ENCODE measurements around the gene RCC1. TPM values are rescaled to one million over a fixed set of nuclear protein-coding genes. Genes with fewer than 3 reads are reported as not detected.

RCC1 gene
- polyA plus RNA-seq, 1 of the 3 experiments (the other 2 are of a cell fraction): 61.0 TPM

DNA sequence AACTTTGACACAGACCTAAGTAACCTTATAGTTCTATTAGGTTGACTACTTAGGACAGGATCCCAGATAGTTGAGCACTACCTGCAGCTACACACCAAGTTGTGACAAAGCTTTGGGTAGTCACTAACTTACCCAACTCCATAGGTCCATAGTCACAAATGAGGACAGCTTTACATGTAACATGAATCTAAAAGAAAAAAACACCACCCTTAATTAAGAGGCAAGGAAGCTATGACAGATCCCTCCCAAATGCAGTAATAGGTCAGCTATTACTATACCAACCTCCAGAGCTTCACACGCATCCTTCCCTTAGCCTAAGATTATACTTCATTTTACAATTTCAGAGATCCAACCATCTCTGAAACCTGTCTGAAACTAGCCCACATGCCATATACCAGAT lies 73.6 kb downstream of the RCC1 start:
- Histone ChIP-seq H3K4me1 (ENCODE audit: control insufficient read depth in 1 of 2, insufficient read depth in 2 of 2, low read depth in 1 of 2, low read length in 1 of 2) (peaks cover 11 to 13% of the 10 kb centered on the region in 2 experiments; a peak in 3 of 4 replicates), H3K27ac (ENCODE audit: low read depth in 2 of 2, low read length in 1 of 2) (no peak overlapping the region; a peak in 1 of 4 replicates), H3K9me3 (no peaks in the 10 kb centered on the region), H3F3A (replicated peaks; ENCODE audit: insufficient read depth) (peaks cover 63% of the 10 kb centered on the region), H3K9me2 (no peaks in the 10 kb centered on the region), H3K36me3 (replicated peaks in 1 of 2; ENCODE audit: control insufficient read depth in 1 of 2, insufficient read depth in 2 of 2, low read length in 1 of 2) (peaks cover 27 to 45% of the 10 kb centered on the region in 2 experiments), H3K4me3 (ENCODE audit: low read depth in 2 of 2, low read length in 1 of 2) (peak overlapping the region; percentile 77 to 100; a peak in 3 of 4 replicates), H3K4me2 (peak overlapping the region; percentile 100), H3K9ac (peak overlapping the region; percentile 95; the same call in 1 of the 2 replicates), H3K27me3 (ENCODE audit: insufficient read depth) (no peaks in the 10 kb centered on the region), H4K20me1 (ENCODE audit: insufficient read depth) (peaks cover 31% of the 10 kb centered on the region), H2AFZ (ENCODE audit: low read depth) (no peak overlapping the region), H3K79me2 (ENCODE audit: insufficient read depth) (peaks cover 30% of the 10 kb centered on the region)
- POLR2A ChIA-PET: interaction anchor here (0.6 to 3.6 kb wide), 6 partner anchors 10 to 71 kb away, joined by 3 to 59 read pairs (median 4); partner anchors contain the start of gene TRNAU1AP
- WGBS (ENCODE audit: low lambda C conversion rate): 91% methylated on average over 1 of the region's 1 CpG
- CTCF ChIA-PET: interaction anchor here (1.0 to 1.4 kb wide), 5 partner anchors 12 to 331 kb away, joined by 3 to 5 read pairs (median 4); no protein-coding TSS in a partner anchor
- DNase-seq: no peak
- TF ChIP-seq, protein P1, sequence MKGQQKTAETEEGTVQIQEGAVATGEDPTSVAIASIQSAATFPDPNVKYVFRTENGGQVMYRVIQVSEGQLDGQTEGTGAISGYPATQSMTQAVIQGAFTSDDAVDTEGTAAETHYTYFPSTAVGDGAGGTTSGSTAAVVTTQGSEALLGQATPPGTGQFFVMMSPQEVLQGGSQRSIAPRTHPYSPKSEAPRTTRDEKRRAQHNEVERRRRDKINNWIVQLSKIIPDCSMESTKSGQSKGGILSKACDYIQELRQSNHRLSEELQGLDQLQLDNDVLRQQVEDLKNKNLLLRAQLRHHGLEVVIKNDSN (IDR thresholded peaks at IDR 0.05; ENCODE audit: borderline replicate concordance, low read depth): no peak
- no peak for TF ChIP-seq RAD21 (IDR thresholded peaks at IDR 0.05; ENCODE audit: low read length)

DNA sequence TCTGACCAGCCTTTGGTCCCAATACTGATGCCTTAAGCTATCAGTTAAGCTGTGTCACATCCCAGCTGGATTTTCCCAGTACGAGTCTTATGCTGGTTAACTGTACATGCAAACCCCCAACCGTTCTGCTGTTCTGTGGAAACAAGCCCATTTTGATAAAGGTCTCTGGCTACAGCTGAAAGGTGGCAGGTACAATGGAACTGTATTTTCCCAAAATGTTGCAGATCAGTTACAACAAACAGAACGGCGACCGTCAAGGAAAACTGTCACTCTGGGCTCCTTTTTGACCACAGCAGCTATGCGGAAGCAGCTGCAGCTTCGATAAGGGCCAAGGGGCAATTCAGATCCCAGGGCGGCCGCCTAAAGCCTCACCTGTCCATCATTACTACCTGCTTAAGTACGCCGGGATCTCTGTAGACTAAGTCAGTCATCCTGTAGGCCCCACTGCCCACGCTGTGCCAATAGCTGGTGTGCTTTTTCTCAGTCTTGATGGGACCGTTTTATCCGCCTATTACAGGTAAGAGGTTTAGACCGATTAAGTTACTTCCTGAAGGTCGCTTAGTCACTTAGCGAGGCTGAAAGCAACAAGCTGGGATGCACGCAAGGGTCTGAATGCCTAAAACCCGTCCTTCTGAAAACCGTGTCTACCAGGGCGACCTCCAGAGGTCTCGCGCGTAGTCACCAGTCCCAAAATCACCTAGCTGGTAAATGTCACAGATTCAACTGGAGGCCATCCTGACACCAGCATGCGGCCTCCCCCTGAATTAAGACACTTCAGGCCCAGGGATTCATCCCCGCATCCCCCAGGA lies 75.1 kb downstream of the RCC1 start:
- peaks cover 47% of the 10 kb centered on the region for H3F3A ChIP-seq (replicated peaks; ENCODE audit: insufficient read depth)
- H3K79me2 ChIP-seq (ENCODE audit: insufficient read depth): peaks cover 30% of the 10 kb centered on the region
- peak overlapping the region; percentile 100 for H3K4me2 ChIP-seq
- no peaks in the 10 kb centered on the region for H3K9me2 ChIP-seq
- no peaks in the 10 kb centered on the region for H3K9me3 ChIP-seq
- peaks cover 31% of the 10 kb centered on the region for H4K20me1 ChIP-seq (ENCODE audit: insufficient read depth)
- POLR2A ChIA-PET: interaction anchor here (0.5 to 3.6 kb wide), 48 partner anchors 10 to 601 kb away, joined by 3 to 59 read pairs (median 4); partner anchors contain the start of genes ATP5IF1, GMEB1, MED18 and PHACTR4
- CTCF ChIA-PET: interaction anchor here (0.6 to 2.4 kb wide), 21 partner anchors 10 to 723 kb away, joined by 3 to 24 read pairs (median 4); no protein-coding TSS in a partner anchor
- no peak overlapping the region for H2AFZ ChIP-seq (ENCODE audit: low read depth)
- peak; percentile 73 for DNase-seq
- H3K27ac ChIP-seq (ENCODE audit: low read depth in 2 of 2, low read length in 1 of 2): peak overlapping the region; percentile 65 to 75; a peak in 3 of 4 replicates
- WGBS (ENCODE audit: low lambda C conversion rate): under 1% methylated on average over 19 of the region's 26 CpGs
- TF ChIP-seq GABPA (IDR thresholded peaks at IDR 0.05; ENCODE audit: low read depth) (no peak), RAD21 (IDR thresholded peaks at IDR 0.05; ENCODE audit: low read length) (peak; percentile 41), RFX5 (IDR thresholded peaks at IDR 0.05; ENCODE audit: low read length) (no peak)
- TF ChIP-seq, protein P2, sequence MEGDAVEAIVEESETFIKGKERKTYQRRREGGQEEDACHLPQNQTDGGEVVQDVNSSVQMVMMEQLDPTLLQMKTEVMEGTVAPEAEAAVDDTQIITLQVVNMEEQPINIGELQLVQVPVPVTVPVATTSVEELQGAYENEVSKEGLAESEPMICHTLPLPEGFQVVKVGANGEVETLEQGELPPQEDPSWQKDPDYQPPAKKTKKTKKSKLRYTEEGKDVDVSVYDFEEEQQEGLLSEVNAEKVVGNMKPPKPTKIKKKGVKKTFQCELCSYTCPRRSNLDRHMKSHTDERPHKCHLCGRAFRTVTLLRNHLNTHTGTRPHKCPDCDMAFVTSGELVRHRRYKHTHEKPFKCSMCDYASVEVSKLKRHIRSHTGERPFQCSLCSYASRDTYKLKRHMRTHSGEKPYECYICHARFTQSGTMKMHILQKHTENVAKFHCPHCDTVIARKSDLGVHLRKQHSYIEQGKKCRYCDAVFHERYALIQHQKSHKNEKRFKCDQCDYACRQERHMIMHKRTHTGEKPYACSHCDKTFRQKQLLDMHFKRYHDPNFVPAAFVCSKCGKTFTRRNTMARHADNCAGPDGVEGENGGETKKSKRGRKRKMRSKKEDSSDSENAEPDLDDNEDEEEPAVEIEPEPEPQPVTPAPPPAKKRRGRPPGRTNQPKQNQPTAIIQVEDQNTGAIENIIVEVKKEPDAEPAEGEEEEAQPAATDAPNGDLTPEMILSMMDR (IDR thresholded peaks at IDR 0.05): peak; percentile 42
- peaks cover 27 to 45% of the 10 kb centered on the region in 2 experiments for H3K36me3 ChIP-seq (replicated peaks in 1 of 2; ENCODE audit: control insufficient read depth in 1 of 2, insufficient read depth in 2 of 2, low read length in 1 of 2)
- H3K4me3 ChIP-seq (ENCODE audit: low read depth in 2 of 2, low read length in 1 of 2): peak overlapping the region; percentile 77 to 100
- H3K4me1 ChIP-seq (ENCODE audit: control insufficient read depth in 1 of 2, insufficient read depth in 2 of 2, low read depth in 1 of 2, low read length in 1 of 2): peaks cover 11 to 13% of the 10 kb centered on the region in 2 experiments; a peak in 3 of 4 replicates
- peak overlapping the region; percentile 95 for H3K9ac ChIP-seq
- H3K27me3 ChIP-seq (ENCODE audit: insufficient read depth): no peaks in the 10 kb centered on the region

All from SK-N-SH (cell line).